ENCODE data around the gene SLC7A5. TPM values are rescaled to one million over a fixed set of nuclear protein-coding genes. Genes with fewer than 3 reads are reported as not detected.

Gene SLC7A5
- total and polyA plus RNA-seq, 2 of the 13 experiments (the other 11 are each of a cell fraction or from before 2014, with no cell fraction given), result 79.6 to 155 TPM

- no peak for TF ChIP-seq ELF1 (CRISPR knock-in tag; IDR thresholded peaks at IDR 0.05)
- no peak for TF ChIP-seq ZBTB3 (CRISPR knock-in tag; IDR thresholded peaks at IDR 0.05; ENCODE audit: borderline replicate concordance, low read depth)
- no peak for TF ChIP-seq POLR2A (IDR thresholded peaks at IDR 0.05; ENCODE audit: insufficient read depth in 1 of 2, low read depth in 2 of 2, low read length in 2 of 2)
- no peak for TF ChIP-seq BCL3 (CRISPR knock-in tag; IDR thresholded peaks at IDR 0.05)
- no peak for TF ChIP-seq ZNF10 (CRISPR knock-in tag; IDR thresholded peaks at IDR 0.05; ENCODE audit: borderline replicate concordance, low read depth)
- no peak for TF ChIP-seq JUND (CRISPR knock-in tag; IDR thresholded peaks at IDR 0.05)
- TF ChIP-seq, protein P1, sequence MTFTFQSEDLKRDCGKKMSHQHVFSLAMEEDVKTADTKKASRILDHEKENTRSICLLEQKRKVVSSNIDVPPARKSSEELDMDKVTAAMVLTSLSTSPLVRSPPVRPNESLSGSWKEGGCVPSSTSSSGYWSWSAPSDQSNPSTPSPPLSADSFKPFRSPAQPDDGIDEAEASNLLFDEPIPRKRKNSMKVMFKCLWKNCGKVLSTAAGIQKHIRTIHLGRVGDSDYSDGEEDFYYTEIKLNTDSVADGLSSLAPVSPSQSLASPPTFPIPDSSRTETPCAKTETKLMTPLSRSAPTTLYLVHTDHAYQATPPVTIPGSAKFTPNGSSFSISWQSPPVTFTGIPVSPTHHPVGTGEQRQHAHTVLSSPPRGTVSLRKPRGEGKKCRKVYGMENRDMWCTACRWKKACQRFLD (CRISPR knock-in tag; IDR thresholded peaks at IDR 0.05; ENCODE audit: borderline replicate concordance), result no peak
- TF ChIP-seq, protein P2, sequence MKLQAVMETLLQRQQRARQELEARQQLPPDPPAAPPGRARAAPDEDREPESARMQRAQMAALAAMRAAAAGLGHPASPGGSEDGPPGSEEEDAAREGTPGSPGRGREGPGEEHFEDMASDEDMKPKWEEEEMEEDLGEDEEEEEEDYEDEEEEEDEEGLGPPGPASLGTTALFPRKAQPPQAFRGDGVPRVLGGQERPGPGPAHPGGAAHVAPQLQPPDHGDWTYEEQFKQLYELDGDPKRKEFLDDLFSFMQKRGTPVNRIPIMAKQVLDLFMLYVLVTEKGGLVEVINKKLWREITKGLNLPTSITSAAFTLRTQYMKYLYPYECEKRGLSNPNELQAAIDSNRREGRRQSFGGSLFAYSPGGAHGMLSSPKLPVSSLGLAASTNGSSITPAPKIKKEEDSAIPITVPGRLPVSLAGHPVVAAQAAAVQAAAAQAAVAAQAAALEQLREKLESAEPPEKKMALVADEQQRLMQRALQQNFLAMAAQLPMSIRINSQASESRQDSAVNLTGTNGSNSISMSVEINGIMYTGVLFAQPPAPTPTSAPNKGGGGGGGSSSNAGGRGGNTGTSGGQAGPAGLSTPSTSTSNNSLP (IDR thresholded peaks at IDR 0.05; ENCODE audit: low read depth, low read length), result no peak
- no peak for TF ChIP-seq CBX2 (IDR thresholded peaks at IDR 0.05; ENCODE audit: low read depth, low read length)
- no peak for TF ChIP-seq CBX2 (CRISPR knock-in tag; IDR thresholded peaks at IDR 0.05; ENCODE audit: low read depth)
- no peak for TF ChIP-seq MLXIP (CRISPR knock-in tag; IDR thresholded peaks at IDR 0.05; ENCODE audit: borderline replicate concordance)
- no peak for TF ChIP-seq TCF7 (IDR thresholded peaks at IDR 0.05; ENCODE audit: low read depth)
- TF ChIP-seq ZNF468 (CRISPR knock-in tag; IDR thresholded peaks at IDR 0.05), result no peak
- TF ChIP-seq, protein P3, sequence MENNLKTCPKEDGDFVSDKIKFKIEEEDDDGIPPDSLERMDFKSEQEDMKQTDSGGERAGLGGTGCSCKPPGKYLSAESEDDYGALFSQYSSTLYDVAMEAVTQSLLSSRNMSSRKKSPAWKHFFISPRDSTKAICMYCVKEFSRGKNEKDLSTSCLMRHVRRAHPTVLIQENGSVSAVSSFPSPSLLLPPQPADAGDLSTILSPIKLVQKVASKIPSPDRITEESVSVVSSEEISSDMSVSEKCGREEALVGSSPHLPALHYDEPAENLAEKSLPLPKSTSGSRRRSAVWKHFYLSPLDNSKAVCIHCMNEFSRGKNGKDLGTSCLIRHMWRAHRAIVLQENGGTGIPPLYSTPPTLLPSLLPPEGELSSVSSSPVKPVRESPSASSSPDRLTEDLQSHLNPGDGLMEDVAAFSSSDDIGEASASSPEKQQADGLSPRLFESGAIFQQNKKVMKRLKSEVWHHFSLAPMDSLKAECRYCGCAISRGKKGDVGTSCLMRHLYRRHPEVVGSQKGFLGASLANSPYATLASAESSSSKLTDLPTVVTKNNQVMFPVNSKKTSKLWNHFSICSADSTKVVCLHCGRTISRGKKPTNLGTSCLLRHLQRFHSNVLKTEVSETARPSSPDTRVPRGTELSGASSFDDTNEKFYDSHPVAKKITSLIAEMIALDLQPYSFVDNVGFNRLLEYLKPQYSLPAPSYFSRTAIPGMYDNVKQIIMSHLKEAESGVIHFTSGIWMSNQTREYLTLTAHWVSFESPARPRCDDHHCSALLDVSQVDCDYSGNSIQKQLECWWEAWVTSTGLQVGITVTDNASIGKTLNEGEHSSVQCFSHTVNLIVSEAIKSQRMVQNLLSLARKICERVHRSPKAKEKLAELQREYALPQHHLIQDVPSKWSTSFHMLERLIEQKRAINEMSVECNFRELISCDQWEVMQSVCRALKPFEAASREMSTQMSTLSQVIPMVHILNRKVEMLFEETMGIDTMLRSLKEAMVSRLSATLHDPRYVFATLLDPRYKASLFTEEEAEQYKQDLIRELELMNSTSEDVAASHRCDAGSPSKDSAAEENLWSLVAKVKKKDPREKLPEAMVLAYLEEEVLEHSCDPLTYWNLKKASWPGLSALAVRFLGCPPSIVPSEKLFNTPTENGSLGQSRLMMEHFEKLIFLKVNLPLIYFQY (CRISPR knock-in tag; IDR thresholded peaks at IDR 0.05; ENCODE audit: borderline replicate concordance), result no peak
- no peak for TF ChIP-seq ZNF12 (CRISPR knock-in tag; IDR thresholded peaks at IDR 0.05)
- TF ChIP-seq YEATS4 (CRISPR knock-in tag; IDR thresholded peaks at IDR 0.05; ENCODE audit: borderline replicate concordance), result 0 out of 2 replicates have a peak, but pooled peaks have one; percentile 43
- TF ChIP-seq U2AF2 (IDR thresholded peaks at IDR 0.05; ENCODE audit: low read depth, low read length), result no peak
- no peak for TF ChIP-seq NCOA5 (CRISPR knock-in tag; IDR thresholded peaks at IDR 0.05)
These were observed 53.7 kb downstream of the SLC7A5 start (continued) for GRCh38 chr16:87815567-87815966.
